NCI-H1930 (cell line): ENCODE measurements around the gene NANOGP8.
"Not testable (repeated sequence)": the region's sequence is repeated elsewhere in the genome, so short reads cannot be mapped to it uniquely, and the experiment has no call there.

ENCODE experiments used
- DNase-seq, 2 experiments: peaks; one replicate each; lab custom pipeline; 2025; lab: John Stamatoyannopoulos, UW

NANOGP8 gene

GRCh38 chr15:35092846-35093245, 7.8 kb upstream of the NANOGP8 start:
- DNase-seq = no peak

GRCh38 chr15:35092311-35092710, 7.2 kb upstream of the NANOGP8 start:
- no peak for DNase-seq

- no peak for DNase-seq
Observed at GRCh38 chr15:35090104-35090807, 5.2 kb upstream of the NANOGP8 start.

GRCh38 chr15:35089551-35089950, 4.5 kb upstream of the NANOGP8 start:
- DNase-seq = no peak

GRCh38 chr15:35088329-35088728, 3.2 kb upstream of the NANOGP8 start:
- no peak for DNase-seq

- no peak for DNase-seq
Observed at GRCh38 chr15:35087759-35088158, 2.7 kb upstream of the NANOGP8 start.

- not testable (repeated sequence) for DNase-seq
Observed at GRCh38 chr15:35082371-35083348, 2.4 kb downstream of the NANOGP8 start.

- not testable (repeated sequence) for DNase-seq
Observed at GRCh38 chr15:35081626-35082365, 3.3 kb downstream of the NANOGP8 start.

- no peak for DNase-seq
Observed at GRCh38 chr15:35080226-35080625, 4.9 kb downstream of the NANOGP8 start.

- peak; percentile 10 for DNase-seq
Observed at GRCh38 chr15:35078221-35078915, 6.7 kb downstream of the NANOGP8 start.

GRCh38 chr15:35071106-35071505, 14.0 kb downstream of the NANOGP8 start:
- no peak for DNase-seq

GRCh38 chr15:35068846-35069475, 16.1 kb downstream of the NANOGP8 start:
- DNase-seq = no peak

- no peak for DNase-seq
Observed at GRCh38 chr15:35067496-35068347, 17.4 kb downstream of the NANOGP8 start.

- no peak for DNase-seq
Observed at GRCh38 chr15:35066094-35066493, 19.0 kb downstream of the NANOGP8 start.

GRCh38 chr15:35064576-35065190, 20.4 kb downstream of the NANOGP8 start:
- DNase-seq = no peak

GRCh38 chr15:35062738-35063099, 22.4 kb downstream of the NANOGP8 start:
- DNase-seq = no peak

- DNase-seq = no peak
Observed at GRCh38 chr15:35061825-35062737, 23.0 kb downstream of the NANOGP8 start.

- DNase-seq = no peak
Observed at GRCh38 chr15:35061161-35061824, 23.8 kb downstream of the NANOGP8 start.
